ENCODE results near the gene PLD6.
"Not testable (repeated sequence)": the region's sequence is repeated elsewhere in the genome, so short reads cannot be mapped to it uniquely, and the experiment has no call there.

The PLD6 gene

GRCh38 chr17:17201271-17201670 lies 4.9 kb downstream of the PLD6 start:
- in situ Hi-C loops (cut with MboI; ENCODE audit: low sequenced_read_pairs): no loop called here

DNA sequence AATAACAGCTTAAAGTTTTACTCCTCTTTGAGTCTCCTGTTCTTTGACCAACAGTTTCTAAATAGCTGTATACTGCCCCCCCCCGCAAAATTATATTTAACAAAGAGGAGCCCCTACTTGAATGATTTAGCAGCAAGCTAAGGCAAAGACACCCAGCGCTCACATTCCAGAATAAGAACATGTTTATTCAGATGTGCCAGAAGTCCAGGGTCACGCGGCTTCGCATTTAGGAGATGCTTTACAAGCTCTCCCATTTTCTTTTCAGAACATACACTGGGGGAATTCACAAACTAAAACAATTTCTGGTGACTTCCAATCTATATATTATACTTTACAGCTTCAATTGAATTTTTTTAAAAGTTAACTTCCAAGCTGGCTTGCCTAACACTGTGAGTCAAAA lies 5.3 kb downstream of the PLD6 start:
- in situ Hi-C loops (cut with MboI; ENCODE audit: low sequenced_read_pairs): no loop called here

DNA sequence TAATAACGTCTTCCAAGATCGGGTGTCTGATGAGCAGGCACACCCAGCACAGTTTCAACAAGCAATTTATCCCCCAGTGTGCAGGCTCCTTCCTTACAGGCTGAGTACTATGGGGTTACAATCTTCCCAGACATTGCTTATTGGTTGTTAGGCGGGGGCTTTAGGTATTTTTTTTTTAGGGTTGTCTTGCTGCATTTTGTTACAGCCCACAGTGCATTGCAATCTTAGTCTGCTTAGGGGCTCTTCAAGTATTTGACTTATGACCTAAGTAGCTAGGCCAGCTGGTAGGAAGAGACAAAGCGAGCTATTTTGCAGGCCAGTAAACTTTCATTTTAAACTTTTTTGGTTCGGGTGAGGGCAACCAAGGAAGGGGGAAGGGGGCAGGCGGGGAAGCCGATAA lies 5.8 kb downstream of the PLD6 start:
- in situ Hi-C loops (cut with MboI; ENCODE audit: low sequenced_read_pairs): no loop called here

DNA sequence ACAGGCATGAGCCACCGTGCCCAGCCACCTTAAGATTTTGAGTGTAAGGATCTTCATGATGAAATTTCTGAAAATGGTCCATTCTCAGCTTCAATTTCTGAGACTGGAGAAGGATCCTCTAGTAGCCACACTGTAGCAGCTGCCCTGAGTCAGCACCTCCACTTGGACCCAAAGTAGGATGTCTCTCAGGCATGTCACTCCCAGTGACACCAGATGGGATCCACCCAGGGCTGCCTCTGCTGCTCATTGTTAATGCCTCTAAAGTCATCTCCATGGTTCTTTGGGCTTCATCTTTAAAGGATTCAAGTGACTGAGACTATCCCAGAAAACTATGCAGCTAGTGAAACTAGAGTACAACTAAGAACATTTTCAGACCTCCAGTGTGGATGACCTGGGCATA lies 7.9 kb downstream of the PLD6 start:
- in situ Hi-C loops (cut with MboI; ENCODE audit: low sequenced_read_pairs): no loop called here

- in situ Hi-C loops (cut with MboI; ENCODE audit: low sequenced_read_pairs): no loop called here
Measured at GRCh38 chr17:17196776-17197175, 9.4 kb downstream of the PLD6 start.

- in situ Hi-C loops (cut with MboI; ENCODE audit: low sequenced_read_pairs): not testable (repeated sequence)
Measured at GRCh38 chr17:17195466-17195865, 10.7 kb downstream of the PLD6 start.

GRCh38 chr17:17191961-17192381 lies 14.2 kb downstream of the PLD6 start:
- in situ Hi-C loops (cut with MboI; ENCODE audit: low sequenced_read_pairs): no loop called here

DNA sequence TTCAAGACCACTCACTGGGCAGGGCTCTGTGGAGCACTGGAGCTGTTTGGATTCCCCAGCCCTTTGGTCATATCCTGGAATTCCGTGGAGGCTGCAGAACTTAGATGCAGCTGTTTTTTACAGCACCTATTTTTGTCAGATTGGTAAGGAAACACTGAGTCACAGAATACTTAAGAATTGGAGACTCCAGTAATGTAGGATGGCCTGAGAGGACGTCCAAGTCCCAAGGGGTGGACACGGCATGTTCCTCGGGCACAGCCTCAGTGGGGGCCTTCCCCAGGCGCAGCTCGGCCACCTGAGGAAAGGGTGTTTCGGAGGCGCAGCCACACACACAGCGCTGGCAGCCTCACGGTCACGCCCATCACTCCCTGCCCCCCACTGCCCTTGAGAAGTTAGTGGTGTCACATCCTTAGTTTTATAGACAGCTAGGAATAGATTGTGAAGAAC lies 14.8 kb downstream of the PLD6 start:
- in situ Hi-C loops (cut with MboI; ENCODE audit: low sequenced_read_pairs): no loop called here

- in situ Hi-C loops (cut with MboI; ENCODE audit: low sequenced_read_pairs): no loop called here
Measured at GRCh38 chr17:17190188-17190587, 15.9 kb downstream of the PLD6 start.

- in situ Hi-C loops (cut with MboI; ENCODE audit: low sequenced_read_pairs): no loop called here
Measured at GRCh38 chr17:17189559-17189958, 16.6 kb downstream of the PLD6 start.

DNA sequence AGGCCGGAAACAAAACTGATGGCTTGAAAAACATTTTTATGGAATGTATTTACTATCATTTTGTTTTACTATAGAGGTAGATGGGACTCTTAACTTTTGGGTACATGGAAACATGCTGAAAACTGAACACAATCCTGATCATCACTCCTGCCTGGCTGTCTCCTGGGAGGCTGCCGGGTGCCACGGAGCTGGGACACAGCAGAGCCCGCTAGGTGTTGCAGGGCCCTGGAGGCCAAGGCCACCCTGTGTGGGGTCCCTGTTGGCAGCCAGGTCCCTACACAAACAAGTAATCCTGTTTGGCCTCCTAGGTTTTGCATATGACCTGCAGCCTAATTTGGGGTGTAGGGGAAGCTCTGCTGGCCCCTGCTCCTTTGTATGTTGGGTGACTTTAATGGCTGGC lies 17.5 kb downstream of the PLD6 start:
- in situ Hi-C loops (cut with MboI; ENCODE audit: low sequenced_read_pairs): no loop called here

GRCh38 chr17:17186551-17187505 lies 19.3 kb downstream of the PLD6 start:
- in situ Hi-C loops (cut with MboI; ENCODE audit: low sequenced_read_pairs): no loop called here

DNA sequence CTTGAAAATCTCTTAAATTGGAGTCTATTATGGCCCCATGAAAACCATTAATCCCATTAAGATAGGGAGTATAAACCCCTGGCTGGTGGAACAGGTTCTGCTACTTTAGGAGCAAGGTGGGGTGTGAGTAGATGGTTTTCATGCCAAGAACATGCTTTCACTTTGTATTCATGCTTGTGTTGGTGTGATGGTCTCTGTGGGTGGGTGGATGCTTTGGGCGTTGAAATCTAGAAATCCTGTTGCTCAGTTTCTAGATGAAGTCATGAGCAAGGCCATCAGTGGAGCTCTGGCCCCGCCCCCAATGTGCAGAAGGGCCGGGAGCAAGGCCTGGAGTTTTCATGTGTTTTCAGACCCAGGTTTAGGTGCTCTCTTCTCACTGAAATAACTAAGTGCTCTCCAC lies 20.1 kb downstream of the PLD6 start:
- in situ Hi-C loops (cut with MboI; ENCODE audit: low sequenced_read_pairs): no loop called here

GRCh38 chr17:17184985-17185757 lies 21.0 kb downstream of the PLD6 start:
- in situ Hi-C loops (cut with MboI; ENCODE audit: low sequenced_read_pairs): not testable (repeated sequence)

- in situ Hi-C loops (cut with MboI; ENCODE audit: low sequenced_read_pairs): no loop called here
Measured at GRCh38 chr17:17183744-17184143, 22.4 kb downstream of the PLD6 start.

- in situ Hi-C loops (cut with MboI; ENCODE audit: low sequenced_read_pairs): no loop called here
Measured at GRCh38 chr17:17182598-17183136, 23.5 kb downstream of the PLD6 start.

GRCh38 chr17:17181666-17182597 lies 24.2 kb downstream of the PLD6 start:
- in situ Hi-C loops (cut with MboI; ENCODE audit: low sequenced_read_pairs): no loop called here

DNA sequence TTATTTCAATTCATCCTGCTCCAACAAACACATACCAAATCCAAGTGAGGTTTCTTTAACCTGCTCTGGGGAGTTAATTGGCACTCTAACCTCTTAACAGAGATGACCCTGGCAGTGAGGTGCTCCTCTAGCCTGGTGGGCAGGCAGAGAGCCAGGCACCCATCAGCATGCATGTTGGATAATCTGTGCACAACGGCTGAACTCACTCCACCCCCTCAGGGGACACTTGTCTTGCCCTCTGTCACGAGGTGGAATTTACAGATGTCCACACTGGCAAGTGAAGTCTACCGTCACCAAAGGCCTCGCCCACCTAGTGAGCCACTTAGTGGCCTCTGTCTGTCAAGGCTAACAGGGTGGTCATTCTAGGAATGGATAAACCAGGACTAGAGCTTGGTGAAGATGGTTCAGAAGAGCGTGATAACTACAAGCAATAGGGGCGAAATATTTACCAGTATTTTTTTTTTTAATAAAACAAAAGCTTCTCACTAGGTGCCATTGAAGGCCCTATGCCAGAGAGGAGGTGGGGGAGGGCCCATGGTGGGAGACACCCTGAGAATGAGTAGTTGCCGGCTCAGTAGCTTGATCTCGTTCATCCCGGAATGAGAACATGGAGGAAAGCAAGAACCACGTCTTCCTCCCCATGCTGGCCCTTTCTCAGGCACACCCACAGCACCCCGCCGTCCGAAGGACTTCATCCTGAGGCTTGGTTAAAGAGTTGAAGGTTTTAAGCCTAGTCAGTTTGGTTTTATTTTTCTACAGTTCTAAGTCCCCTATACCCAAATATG lies 25.2 kb downstream of the PLD6 start:
- in situ Hi-C loops (cut with MboI; ENCODE audit: low sequenced_read_pairs): no loop called here

GRCh38 chr17:17180141-17180603 lies 26.0 kb downstream of the PLD6 start:
- in situ Hi-C loops (cut with MboI; ENCODE audit: low sequenced_read_pairs): no loop called here
